Panc1 (cell line): ENCODE measurements around the gene PELI1. TPM values are rescaled to one million over a fixed set of nuclear protein-coding genes. Genes with fewer than 3 reads are reported as not detected.
"Not testable (repeated sequence)": the region's sequence is repeated elsewhere in the genome, so short reads cannot be mapped to it uniquely, and the experiment has no call there.

Source experiments
- ATAC-seq: fragments of 200-7000 bp; cut with Tn5 transposase; 2 replicates; pipeline ENCODE4 v1.9.1; 2020; ENCODE audit warnings: mild to moderate bottlenecking, moderate library complexity
- BruUV-seq: library from RNA; stranded (reverse); fragments of 400-500 nt; replicated peaks from 2 replicates; lab custom pipeline; 2021; lab: Mats Ljungman, UMichigan
- CTCF ChIA-PET: fragments of 300-600 bp; sonication (Branson Sonifier 250); formaldehyde crosslinking; loops from one replicate; lab custom pipeline; 2022; ENCODE audit warnings: antibody characterized with exemption; lab: Charles Lee
- POLR2A ChIA-PET: fragments of 300-600 bp; sonication (Branson Sonifier 250); formaldehyde crosslinking; loops from one replicate; lab custom pipeline; 2022; ENCODE audit warnings: antibody characterized with exemption; lab: Charles Lee
- DNase-seq: peaks from one replicate; pipeline ENCODE4 v3.0.0-alpha.2; 2010; ENCODE audit warnings: low read depth, low spot score
- H3K27ac ChIP-seq: 2 replicates; pipeline ENCODE4 v1.5.1; 2011; ENCODE audit warnings: mild to moderate bottlenecking, low read length, inconsistent platforms
- H3K27me3 ChIP-seq: fragments of 200-500 bp; sonication (Bioruptor generic); 2 replicates; pipeline ENCODE4 v1.6.0; 2014; ENCODE audit warnings: low read length, inconsistent platforms; ENCODE audit not compliant: control insufficient read depth, insufficient read depth
- H3K36me3 ChIP-seq: fragments of 200-500 bp; sonication (Bioruptor generic); 2 replicates; pipeline ENCODE4 v1.5.1; 2014; ENCODE audit warnings: inconsistent platforms, mild to moderate bottlenecking, low read length, moderate library complexity; ENCODE audit not compliant: control insufficient read depth, insufficient read depth
- H3K4me1 ChIP-seq: 2 replicates; pipeline ENCODE4 v1.5.1; 2011; ENCODE audit warnings: inconsistent platforms, mild to moderate bottlenecking, low read length, moderate library complexity; ENCODE audit not compliant: control insufficient read depth, insufficient read depth
- H3K4me3 ChIP-seq, 2 experiments: 2 replicates each; pipeline ENCODE4 v1.5.1; 2011 to 2012; ENCODE audit warnings: low read depth in 2 of 2, low read length in 2 of 2, mild to moderate bottlenecking in 2 of 2, inconsistent platforms in 1 of 2, moderate library complexity in 1 of 2
- H3K9me3 ChIP-seq: fragments of 200-500 bp; sonication (Bioruptor generic); 2 replicates; pipeline ENCODE4 v1.5.1; 2014; ENCODE audit warnings: low read depth, mild to moderate bottlenecking, inconsistent platforms, low read length, moderate library complexity; ENCODE audit not compliant: control insufficient read depth, insufficient read depth
- CTCF ChIP-seq: fragments of 450-650 bp; IDR thresholded peaks from 2 replicates; pipeline ENCODE4 v1.5.1; 2017; ENCODE audit warnings: mild to moderate bottlenecking
- POLR2AphosphoS5 ChIP-seq: IDR thresholded peaks from 2 replicates; pipeline ENCODE4 v1.6.1; 2012; ENCODE audit warnings: mild to moderate bottlenecking, low read depth, low read length, moderate library complexity
- REST ChIP-seq, 2 experiments: IDR thresholded peaks; 2 replicates each; pipeline ENCODE4 v1.6.1; 2011 to 2012; ENCODE audit warnings: low read depth in 2 of 2, control low read depth in 1 of 2, low read length in 1 of 2, mild to moderate bottlenecking in 1 of 2, moderate library complexity in 1 of 2; ENCODE audit not compliant: insufficient read depth in 1 of 2
- SIN3A ChIP-seq: IDR thresholded peaks from 2 replicates; pipeline ENCODE4 v1.6.1; 2012; ENCODE audit warnings: low read depth, mild to moderate bottlenecking, low read length, moderate library complexity, borderline replicate concordance; ENCODE audit not compliant: insufficient read depth
- TCF7L2 ChIP-seq: IDR thresholded peaks from 2 replicates; pipeline ENCODE4 v1.6.1; 2011; ENCODE audit warnings: mild to moderate bottlenecking, low read depth, low read length, inconsistent platforms
- in situ Hi-C: cut with HindIII; loops from 2 replicates; pipeline ENCODE4 v1.10.0; 2016; ENCODE audit warnings: low sequenced_read_pairs, low pct_unique_long_range_greater_than_20kb
- intact Hi-C: fragments of 100-400 bp; cut with micrococcal nuclease; formaldehyde crosslinking; loops from one replicate; pipeline ENCODE4 v1.10.0; 2022; ENCODE audit not compliant: unreplicated experiment
- total RNA-seq: library from RNA; stranded (reverse); gene quantifications from one replicate; pipeline ENCODE4 v1.2.1, GENCODE V29; 2021; ENCODE audit not compliant: unreplicated experiment

The PELI1 gene
- total RNA-seq, 1 experiment from 2014 or later: 6.7 TPM

GRCh38 chr2:64081046-64081445 is 63.2 kb downstream of the PELI1 start:
- no peaks in the 10 kb centered on the region for H3K36me3 ChIP-seq
- BruUV-seq: no TSS peak

GRCh38 chr2:64080179-64080578 is 64.0 kb downstream of the PELI1 start:
- POLR2A ChIA-PET: no interaction called here
- Histone ChIP-seq H3K36me3 (no peaks in the 10 kb centered on the region), H3K4me1 (no peaks in the 10 kb centered on the region), H3K27me3 (no peaks in the 10 kb centered on the region; the same call in 1 of the 2 replicates), H3K4me3 (no peak overlapping the region), H3K9me3 (no peaks in the 10 kb centered on the region), H3K27ac (no peak overlapping the region)
- ATAC-seq (no peak), DNase-seq (no peak)
- TF ChIP-seq SIN3A: no peak
- no peak for TF ChIP-seq CTCF
- intact Hi-C loops (no loop called here), in situ Hi-C loops (no loop called here)
- CTCF ChIA-PET: no interaction called here
- BruUV-seq: no TSS peak

More at GRCh38 chr2:64081046-64081445, 63.2 kb downstream of the PELI1 start:
- TF ChIP-seq CTCF: no peak
- TF ChIP-seq SIN3A: no peak
- TF ChIP-seq REST (IDR thresholded peaks at IDR 0.05; ENCODE audit: insufficient read depth in 1 of 2, low read depth in 2 of 2, low read length in 1 of 2): no peak
- no peak for TF ChIP-seq TCF7L2
- no peak for TF ChIP-seq POLR2AphosphoS5
- ChIA-PET CTCF (no interaction called here), POLR2A (no interaction called here)
- in situ Hi-C loops (no loop called here), intact Hi-C loops (no loop called here)
- no peaks in the 10 kb centered on the region for H3K9me3 ChIP-seq
- no peaks in the 10 kb centered on the region for H3K4me1 ChIP-seq
- no peak overlapping the region for H3K4me3 ChIP-seq
- no peak overlapping the region for H3K27ac ChIP-seq
- no peaks in the 10 kb centered on the region; the same call in 1 of the 2 replicates for H3K27me3 ChIP-seq
- DNase-seq (no peak), ATAC-seq (no peak)

- H3K36me3 ChIP-seq, ATAC-seq, CTCF ChIA-PET, DNase-seq, H3K4me1 ChIP-seq, H3K4me3 ChIP-seq, H3K27ac ChIP-seq, BruUV-seq, H3K27me3 ChIP-seq, H3K9me3 ChIP-seq, in situ Hi-C loops, intact Hi-C loops, POLR2A ChIA-PET: not testable (repeated sequence)
These were observed 64.5 kb downstream of the PELI1 start for GRCh38 chr2:64079688-64080087.

- H3K27me3 ChIP-seq, H3K4me1 ChIP-seq, POLR2A ChIA-PET, in situ Hi-C loops, H3K27ac ChIP-seq, H3K4me3 ChIP-seq, H3K9me3 ChIP-seq, ATAC-seq, CTCF ChIA-PET, intact Hi-C loops, DNase-seq, H3K36me3 ChIP-seq, BruUV-seq: not testable (repeated sequence)
These were observed 67.4 kb downstream of the PELI1 start for GRCh38 chr2:64076828-64077227.

GRCh38 chr2:64074616-64075015 is 69.6 kb downstream of the PELI1 start:
- POLR2A ChIA-PET: interaction anchor here (0.6 kb wide), 1 partner anchor 441 kb away, joined by 4 read pairs; no protein-coding TSS in a partner anchor
- in situ Hi-C loops, intact Hi-C loops: not testable (repeated sequence)

More at GRCh38 chr2:64074616-64075015, 69.6 kb downstream of the PELI1 start:
- BruUV-seq, CTCF ChIA-PET, H3K27me3 ChIP-seq, DNase-seq, ATAC-seq, H3K36me3 ChIP-seq, H3K27ac ChIP-seq, H3K4me1 ChIP-seq, H3K4me3 ChIP-seq, H3K9me3 ChIP-seq: not testable (repeated sequence)
